Ammon's horn (tissue), 1 donor: ENCODE data around the gene ASB13.

Experiments
- DNase-seq: peaks from one replicate; pipeline ENCODE4 v3.0.0-alpha.2; 2016; ENCODE audit warnings: low spot score

Gene ASB13

GRCh38 chr10:5647507-5648240 is 18.7 kb downstream of the ASB13 start:
- DNase-seq = no peak

GRCh38 chr10:5645944-5646617 is 20.3 kb downstream of the ASB13 start:
- no peak for DNase-seq

- no peak for DNase-seq
Observed at GRCh38 chr10:5645375-5645774, 21.0 kb downstream of the ASB13 start.

- DNase-seq = no peak
Observed at GRCh38 chr10:5644930-5645329, 21.5 kb downstream of the ASB13 start.

GRCh38 chr10:5643346-5644067 is 22.9 kb downstream of the ASB13 start:
- no peak for DNase-seq

- DNase-seq = no peak
Observed at GRCh38 chr10:5641501-5641900, 24.9 kb downstream of the ASB13 start.

GRCh38 chr10:5640501-5640900 is 25.9 kb downstream of the ASB13 start:
- DNase-seq = no peak

- no peak for DNase-seq
Observed at GRCh38 chr10:5640036-5640435, 26.4 kb downstream of the ASB13 start.

GRCh38 chr10:5639066-5639465 is 27.3 kb downstream of the ASB13 start:
- DNase-seq = no peak

- no peak for DNase-seq
Observed at GRCh38 chr10:5638494-5638893, 27.9 kb downstream of the ASB13 start.

GRCh38 chr10:5634918-5635317 is 31.5 kb downstream of the ASB13 start:
- DNase-seq = no peak

- no peak for DNase-seq
Observed at GRCh38 chr10:5633166-5633749, 33.1 kb downstream of the ASB13 start.

GRCh38 chr10:5632446-5632845 is 33.9 kb downstream of the ASB13 start:
- DNase-seq = no peak

GRCh38 chr10:5631936-5632335 is 34.5 kb downstream of the ASB13 start:
- DNase-seq = no peak

GRCh38 chr10:5630112-5630436 is 36.3 kb downstream of the ASB13 start:
- DNase-seq = no peak

- DNase-seq = peak; percentile 76
Observed at GRCh38 chr10:5629303-5630111, 36.9 kb downstream of the ASB13 start.

- DNase-seq = no peak
Observed at GRCh38 chr10:5628451-5629302, 37.7 kb downstream of the ASB13 start.

GRCh38 chr10:5627486-5628044 is 38.8 kb downstream of the ASB13 start:
- no peak for DNase-seq

- DNase-seq = no peak
Observed at GRCh38 chr10:5625992-5626777, 40.2 kb downstream of the ASB13 start.

- DNase-seq = no peak
Observed at GRCh38 chr10:5624701-5625100, 41.7 kb downstream of the ASB13 start.
